C4-2B (cell line): ENCODE data around the gene LDLR.

Experiments
- CTCF ChIP-seq: fragments of 450-650 bp; conservative IDR thresholded peaks from 2 replicates; pipeline ENCODE4 v1.5.1; 2017; ENCODE audit warnings: mild to moderate bottlenecking
- ZFX ChIP-seq: fragments of 450-650 bp; IDR thresholded peaks from 2 replicates; pipeline ENCODE4 v1.6.1; 2017

GRCh38 chr19:11102944-11103343, 13.7 kb downstream of the LDLR start:
- TF ChIP-seq CTCF, result no peak
- no peak for TF ChIP-seq ZFX
